Gastrocnemius medialis (tissue), 4 donors: ENCODE measurements around the gene PRKAB1.

Experiments
- POLR2A ChIP-seq, 2 donors: fragments of 450-650 bp; IDR thresholded peaks; one replicate each; pipeline ENCODE4 v1.6.1; 2017; ENCODE audit warnings: antibody characterized with exemption in 2 of 2, mild to moderate bottlenecking in 2 of 2, moderate library complexity in 2 of 2
- TF ChIP-seq, protein P1 (sequence below), 5 experiments: fragments of 450-650 bp in 3 of 5; fragments of 200-600 bp in 2 of 5; sonication (generic) in 2 of 5; IDR thresholded peaks in 4 of 5; conservative IDR thresholded peaks in 1 of 5; 1 replicate in 4 of 5; 2 replicates in 1 of 5; pipeline ENCODE4 v1.5.1; 2016 to 2019; ENCODE audit warnings: antibody characterized with exemption in 5 of 5, mild to moderate bottlenecking in 3 of 5, moderate library complexity in 3 of 5

GRCh38 chr12:119678459-119678858 lies 10.5 kb downstream of the PRKAB1 start:
- TF ChIP-seq, protein P1, sequence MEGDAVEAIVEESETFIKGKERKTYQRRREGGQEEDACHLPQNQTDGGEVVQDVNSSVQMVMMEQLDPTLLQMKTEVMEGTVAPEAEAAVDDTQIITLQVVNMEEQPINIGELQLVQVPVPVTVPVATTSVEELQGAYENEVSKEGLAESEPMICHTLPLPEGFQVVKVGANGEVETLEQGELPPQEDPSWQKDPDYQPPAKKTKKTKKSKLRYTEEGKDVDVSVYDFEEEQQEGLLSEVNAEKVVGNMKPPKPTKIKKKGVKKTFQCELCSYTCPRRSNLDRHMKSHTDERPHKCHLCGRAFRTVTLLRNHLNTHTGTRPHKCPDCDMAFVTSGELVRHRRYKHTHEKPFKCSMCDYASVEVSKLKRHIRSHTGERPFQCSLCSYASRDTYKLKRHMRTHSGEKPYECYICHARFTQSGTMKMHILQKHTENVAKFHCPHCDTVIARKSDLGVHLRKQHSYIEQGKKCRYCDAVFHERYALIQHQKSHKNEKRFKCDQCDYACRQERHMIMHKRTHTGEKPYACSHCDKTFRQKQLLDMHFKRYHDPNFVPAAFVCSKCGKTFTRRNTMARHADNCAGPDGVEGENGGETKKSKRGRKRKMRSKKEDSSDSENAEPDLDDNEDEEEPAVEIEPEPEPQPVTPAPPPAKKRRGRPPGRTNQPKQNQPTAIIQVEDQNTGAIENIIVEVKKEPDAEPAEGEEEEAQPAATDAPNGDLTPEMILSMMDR (IDR thresholded peaks at IDR 0.05 in 4 of 5, conservative IDR thresholded peaks at IDR 0.05 in 1 of 5), result no peak
- no peak for TF ChIP-seq POLR2A (IDR thresholded peaks at IDR 0.05)
